Progenitor cell of endocrine pancreas (in vitro differentiated cells): ENCODE data around the gene EPRS1. TPM values are rescaled to one million over a fixed set of nuclear protein-coding genes. Genes with fewer than 3 reads are reported as not detected.
A peak's percentile ranks its signal among the peaks of the same experiment; 100 is the strongest.

Experiments
- DNase-seq: peaks from one replicate; pipeline ENCODE4 v3.0.0; 2021; ENCODE audit warnings: low spot score; ENCODE audit not compliant: unreplicated experiment
- H3K27ac Mint-ChIP-seq: 2 replicates; pipeline ENCODE4 v1.8.0; 2021; ENCODE audit warnings: mild to moderate bottlenecking, moderate library complexity, mixed read lengths
- H3K27me3 Mint-ChIP-seq: 2 replicates; pipeline ENCODE4 v1.8.0; 2021; ENCODE audit warnings: mixed read lengths
- H3K36me3 Mint-ChIP-seq: 2 replicates; pipeline ENCODE4 v1.8.0; 2022; ENCODE audit warnings: mixed read lengths; ENCODE audit not compliant: insufficient read depth
- H3K4me1 Mint-ChIP-seq: 2 replicates; pipeline ENCODE4 v1.8.0; 2021; ENCODE audit warnings: low read depth, mixed read lengths
- H3K4me3 Mint-ChIP-seq: 2 replicates; pipeline ENCODE4 v1.8.0; 2021; ENCODE audit warnings: low read depth, mild to moderate bottlenecking, moderate library complexity, mixed read lengths
- H3K9me3 Mint-ChIP-seq: 2 replicates; pipeline ENCODE4 v1.8.0; 2021; ENCODE audit warnings: low read depth, mixed read lengths
- CTCF ChIP-seq: fragments of 200-600 bp; sonication (generic); IDR thresholded peaks from one replicate; pipeline ENCODE4 v1.5.0; 2021; ENCODE audit warnings: antibody characterized with exemption, mild to moderate bottlenecking; ENCODE audit not compliant: unreplicated experiment
- long read RNA-seq: library from polyadenylated mRNA; unstranded; transcript quantifications from one replicate; pipeline ENCODE4 v2.0.0, GENCODE V29; 2020
- total RNA-seq: library from RNA; stranded (reverse); gene quantifications from 2 replicates; pipeline ENCODE4 v1.2.1, GENCODE V29; 2021

Gene EPRS1
- 103 TPM in 2 replicates for total RNA-seq
- long read RNA-seq, partial matches to known transcripts, result 899 of 946 reads
- long read RNA-seq, other reads (novel, unspliced or antisense), result 47 of 946 reads

- Mint-ChIP-seq H3K4me3 (peak within 1 kb of the TSS; percentile 94), H3K36me3 (peaks cover 1% of the 10 kb centered on the region), H3K27ac (peak within 1 kb of the TSS; percentile 97), H3K4me1 (peaks cover 14% of the 10 kb centered on the region), H3K9me3 (no peaks in the 10 kb centered on the region), H3K27me3 (no peaks in the 10 kb centered on the region)
- peak; percentile 66 for TF ChIP-seq CTCF
- DNase-seq, result peak; percentile 87
These were observed at the start of gene EPRS1 for GRCh38 chr1:220046052-220046930. Gene EPRS1 (minus strand): TSS chr1:220046505. CDS start chr1:220046388, 117 bp downstream.

- TF ChIP-seq CTCF, result no peak
- Mint-ChIP-seq H3K4me3 (peak within 1 kb of the TSS; percentile 78), H3K9me3 (no peaks in the 10 kb centered on the region), H3K27me3 (no peaks in the 10 kb centered on the region), H3K4me1 (peaks cover 6% of the 10 kb centered on the region), H3K36me3 (peaks cover 17% of the 10 kb centered on the region), H3K27ac (peak within 1 kb of the TSS; percentile 64)
- peak; percentile 75 for DNase-seq
These were observed 48.0 kb upstream of the EPRS1 start, which contains the start of gene IARS2 for GRCh38 chr1:220094016-220094911. Gene IARS2 (plus strand): TSS chr1:220094132. CDS start chr1:220094217, 85 bp downstream.

GRCh38 chr1:220093361-220094015, 47.2 kb upstream of the EPRS1 start:
- TF ChIP-seq CTCF, result no peak
- peaks cover 16% of the 10 kb centered on the region for H3K36me3 Mint-ChIP-seq
- no peaks in the 10 kb centered on the region for H3K27me3 Mint-ChIP-seq
- H3K4me1 Mint-ChIP-seq, result peaks cover 6% of the 10 kb centered on the region
- DNase-seq, result no peak
- no peaks in the 10 kb centered on the region for H3K9me3 Mint-ChIP-seq
- no peak overlapping the region for H3K27ac Mint-ChIP-seq
- H3K4me3 Mint-ChIP-seq, result peak overlapping the region; percentile 50

- Mint-ChIP-seq H3K4me1 (peaks cover 6% of the 10 kb centered on the region), H3K27me3 (no peaks in the 10 kb centered on the region), H3K36me3 (peaks cover 12% of the 10 kb centered on the region), H3K4me3 (no peak overlapping the region), H3K27ac (no peak overlapping the region), H3K9me3 (no peaks in the 10 kb centered on the region)
- no peak for DNase-seq
- TF ChIP-seq CTCF, result no peak
These were observed 46.4 kb upstream of the EPRS1 start for GRCh38 chr1:220092694-220093093.
